H9 (cell line): Measurements from ENCODE around the gene HTR1B. TPM values are rescaled to one million over a fixed set of nuclear protein-coding genes. Genes with fewer than 3 reads are reported as not detected.

Source experiments
- DNase-seq: peaks from one replicate; pipeline ENCODE4 v3.0.0-alpha.2; 2017
- H2AFZ ChIP-seq: one replicate; pipeline ENCODE4 v1.6.1; 2013; ENCODE audit warnings: mild to moderate bottlenecking, low read length, control low read depth, moderate library complexity
- H2AK5ac ChIP-seq: 2 replicates; pipeline ENCODE4 v1.6.1; 2013; ENCODE audit warnings: low read length, control low read depth, mixed read lengths; ENCODE audit not compliant: insufficient read length
- H2BK120ac ChIP-seq: one replicate; pipeline ENCODE4 v1.6.1; 2013; ENCODE audit warnings: low read depth, mild to moderate bottlenecking, low read length, control low read depth, inconsistent platforms; ENCODE audit not compliant: poor library complexity, severe bottlenecking
- H2BK12ac ChIP-seq: 2 replicates; pipeline ENCODE4 v1.6.1; 2013; ENCODE audit warnings: low read length, control low read depth, mixed read lengths, low read depth; ENCODE audit not compliant: insufficient read length
- H2BK15ac ChIP-seq: 2 replicates; pipeline ENCODE4 v1.6.1; 2013; ENCODE audit warnings: low read depth, low read length, control low read depth
- H2BK20ac ChIP-seq: one replicate; pipeline ENCODE4 v1.6.1; 2013; ENCODE audit warnings: low read depth, mild to moderate bottlenecking, low read length, control low read depth, inconsistent platforms; ENCODE audit not compliant: poor library complexity, severe bottlenecking
- H2BK5ac ChIP-seq: 2 replicates; pipeline ENCODE4 v1.6.1; 2013; ENCODE audit warnings: low read length, control low read depth, mixed read lengths; ENCODE audit not compliant: insufficient read length
- H3K14ac ChIP-seq: 2 replicates; pipeline ENCODE4 v1.6.1; 2013; ENCODE audit warnings: low read length, control low read depth; ENCODE audit not compliant: insufficient read depth
- H3K18ac ChIP-seq: 2 replicates; pipeline ENCODE4 v1.6.1; 2013; ENCODE audit warnings: low read depth, mild to moderate bottlenecking, mixed read lengths, low read length, control low read depth; ENCODE audit not compliant: insufficient read length
- H3K23ac ChIP-seq: 2 replicates; pipeline ENCODE4 v1.6.1; 2013; ENCODE audit warnings: low read length, control low read depth, mixed read lengths, low read depth; ENCODE audit not compliant: insufficient read length
- H3K23me2 ChIP-seq: 2 replicates; pipeline ENCODE4 v1.6.1; 2013; ENCODE audit warnings: low read depth, mild to moderate bottlenecking, mixed read lengths, low read length, control low read depth; ENCODE audit not compliant: insufficient read length, poor library complexity, severe bottlenecking
- H3K27ac ChIP-seq: 2 replicates; pipeline ENCODE4 v1.5.1; 2013; ENCODE audit warnings: low read length, control low read depth, mixed read lengths, low read depth; ENCODE audit not compliant: insufficient read length
- H3K27me3 ChIP-seq: 2 replicates; pipeline ENCODE4 v1.6.1; 2013; ENCODE audit warnings: low read length, control low read depth, inconsistent platforms; ENCODE audit not compliant: insufficient read depth
- H3K4ac ChIP-seq: 2 replicates; pipeline ENCODE4 v1.6.1; 2013; ENCODE audit warnings: low read depth, mild to moderate bottlenecking, control low read depth, inconsistent platforms, low read length, moderate library complexity
- H3K4me1 ChIP-seq: 2 replicates; pipeline ENCODE4 v1.6.1; 2013; ENCODE audit warnings: low read length, control low read depth, inconsistent platforms; ENCODE audit not compliant: insufficient read depth
- H3K4me2 ChIP-seq: 2 replicates; pipeline ENCODE4 v1.6.1; 2013; ENCODE audit warnings: low read length, control low read depth, mixed read lengths; ENCODE audit not compliant: insufficient read length, insufficient read depth
- H3K56ac ChIP-seq: 2 replicates; pipeline ENCODE4 v1.6.1; 2013; ENCODE audit warnings: low read depth, mild to moderate bottlenecking, mixed read lengths, low read length, control low read depth; ENCODE audit not compliant: insufficient read length
- H3K79me1 ChIP-seq: 2 replicates; pipeline ENCODE4 v1.6.1; 2013; ENCODE audit warnings: low read depth, mild to moderate bottlenecking, moderate library complexity, low read length, control low read depth, inconsistent platforms; ENCODE audit not compliant: insufficient read depth, poor library complexity, severe bottlenecking
- H3K79me2 ChIP-seq: 2 replicates; pipeline ENCODE4 v1.6.1; 2013; ENCODE audit warnings: low read length, control low read depth, inconsistent platforms; ENCODE audit not compliant: insufficient read depth
- H3K9ac ChIP-seq: 2 replicates; pipeline ENCODE4 v1.6.1; 2013; ENCODE audit warnings: low read length, control low read depth, mixed read lengths; ENCODE audit not compliant: insufficient read length; ENCODE audit errors: extremely low read depth
- H3K9me3 ChIP-seq: one replicate; pipeline ENCODE4 v1.6.1; 2013; ENCODE audit warnings: low read depth, low read length, inconsistent platforms; ENCODE audit not compliant: control insufficient read depth
- H3T11ph ChIP-seq: one replicate; pipeline ENCODE4 v1.6.1; 2013; ENCODE audit warnings: mild to moderate bottlenecking, low read length, control low read depth, inconsistent platforms
- H4K20me1 ChIP-seq: one replicate; pipeline ENCODE4 v1.6.1; 2013; ENCODE audit not compliant: control insufficient read depth, insufficient read length, insufficient read depth
- H4K5ac ChIP-seq: 2 replicates; pipeline ENCODE4 v1.6.1; 2013; ENCODE audit warnings: low read depth, mild to moderate bottlenecking, mixed read lengths, low read length, control low read depth; ENCODE audit not compliant: insufficient read length
- H4K8ac ChIP-seq: replicated peaks from 2 replicates; pipeline ENCODE4 v1.6.1; 2013; ENCODE audit warnings: low read length, control low read depth, mixed read lengths, low read depth; ENCODE audit not compliant: insufficient read length
- H4K91ac ChIP-seq: 2 replicates; pipeline ENCODE4 v1.6.1; 2013; ENCODE audit warnings: low read depth, mild to moderate bottlenecking, moderate library complexity, mixed read lengths, low read length, control low read depth; ENCODE audit not compliant: insufficient read length
- H3K27ac Mint-ChIP-seq, 3 experiments: 2 replicates in 2 of 3; 3 replicates in 1 of 3; pipeline ENCODE4 v1.8.0; 2020 to 2021; ENCODE audit warnings: mixed read lengths in 3 of 3, mild to moderate bottlenecking in 1 of 3, moderate library complexity in 1 of 3
- H3K27me3 Mint-ChIP-seq: 2 replicates; pipeline ENCODE4 v1.8.0; 2021; ENCODE audit warnings: low read depth, mild to moderate bottlenecking, moderate library complexity, mixed read lengths
- H3K36me3 Mint-ChIP-seq, 3 experiments: 2 replicates in 2 of 3; 3 replicates in 1 of 3; pipeline ENCODE4 v1.8.0; 2020 to 2021; ENCODE audit warnings: low read depth in 3 of 3, mixed read lengths in 3 of 3; ENCODE audit not compliant: insufficient read depth in 1 of 3
- H3K4me1 Mint-ChIP-seq, 2 experiments: 2 replicates each; pipeline ENCODE4 v1.8.0; 2020; ENCODE audit warnings: mixed read lengths in 2 of 2
- H3K4me3 Mint-ChIP-seq, 2 experiments: 2 replicates in 1 of 2; 3 replicates in 1 of 2; pipeline ENCODE4 v1.8.0; 2020 to 2021; ENCODE audit warnings: mild to moderate bottlenecking in 2 of 2, mixed read lengths in 2 of 2, moderate library complexity in 1 of 2
- H3K9me3 Mint-ChIP-seq, 2 experiments: 2 replicates in 1 of 2; 3 replicates in 1 of 2; pipeline ENCODE4 v1.8.0; 2020; ENCODE audit warnings: mild to moderate bottlenecking in 2 of 2, mixed read lengths in 2 of 2, moderate library complexity in 1 of 2
- CTCF ChIP-seq: fragments of 200-600 bp; sonication (generic); conservative IDR thresholded peaks from 3 replicates; pipeline ENCODE4 v1.8.0; 2021; ENCODE audit warnings: antibody characterized with exemption, mild to moderate bottlenecking
- WGBS: extraction: QIAGEN DNeasy Blood & Tissue Kit; methylation state at CpG from one replicate; pipeline ENCODE4 v1.1.7; 2013; ENCODE audit warnings: missing lambda C conversion rate, low lambda C conversion rate, mixed read lengths; ENCODE audit not compliant: insufficient read length; ENCODE audit errors: extremely low coverage; 5-methylcytosine and 5-hydroxymethylcytosine counted together
- total RNA-seq: library from RNA; stranded (reverse); gene quantifications from 2 replicates; pipeline ENCODE4 v1.2.1, GENCODE V29; 2021

Gene HTR1B
- total RNA-seq, 1 experiment from 2014 or later, result 0.83 TPM

GRCh38 chr6:77487808-77488425, 24.6 kb upstream of the HTR1B start:
- Histone ChIP-seq H3K14ac (no peak overlapping the region), H3K4me1 (no peaks in the 10 kb centered on the region), H3K27ac (no peak overlapping the region), H4K91ac (no peak overlapping the region), H3T11ph (no peak overlapping the region), H2AFZ (no peak overlapping the region), H3K4me2 (no peak overlapping the region), H3K4ac (no peak overlapping the region), H4K20me1 (no peaks in the 10 kb centered on the region), H3K56ac (no peak overlapping the region), H2BK15ac (no peak overlapping the region), H3K23ac (no peak overlapping the region), H3K9me3 (no peaks in the 10 kb centered on the region), H4K5ac (no peak overlapping the region), H3K18ac (no peak overlapping the region), H2BK20ac (no peak overlapping the region), H2BK120ac (no peak overlapping the region), H2BK12ac (no peak overlapping the region), H2BK5ac (no peak overlapping the region), H3K79me1 (no peaks in the 10 kb centered on the region), H4K8ac (no peak overlapping the region), H3K79me2 (no peaks in the 10 kb centered on the region), H3K27me3 (no peaks in the 10 kb centered on the region), H3K23me2 (no peaks in the 10 kb centered on the region), H3K9ac (no peak overlapping the region), H2AK5ac (no peak overlapping the region)
- DNase-seq, result no peak
- no CpG with 5 or more reads among the region's 1 CpG for WGBS
- Mint-ChIP-seq H3K4me3 (no peak overlapping the region), H3K27ac (no peak overlapping the region), H3K9me3 (peaks cover 0 to 3% of the 10 kb centered on the region in 2 experiments; a peak in 1 of 5 replicates), H3K4me1 (no peaks in the 10 kb centered on the region), H3K36me3 (no peaks in the 10 kb centered on the region), H3K27me3 (no peaks in the 10 kb centered on the region)
- no peak for TF ChIP-seq CTCF
